GM06990 (cell line): ENCODE measurements around the gene COMP.

Source experiments
- DNase-seq: peaks from one replicate; pipeline ENCODE4 v3.0.0-alpha.2; 2011; ENCODE audit not compliant: insufficient read length; ENCODE audit errors: extremely low read depth
- H3K27me3 ChIP-seq: replicated peaks from 2 replicates; pipeline ENCODE4 v1.6.0; 2011; ENCODE audit warnings: low read length; ENCODE audit not compliant: control insufficient read depth, insufficient read depth
- H3K36me3 ChIP-seq: 2 replicates; pipeline ENCODE4 v1.5.1; 2011; ENCODE audit warnings: low read length; ENCODE audit not compliant: control insufficient read depth, insufficient read depth
- H3K4me3 ChIP-seq: replicated peaks from 2 replicates; pipeline ENCODE4 v1.5.1; 2011; ENCODE audit warnings: low read depth, mild to moderate bottlenecking, control low read depth, low read length
- TF ChIP-seq, protein P1 (sequence below): IDR thresholded peaks from 2 replicates; pipeline ENCODE4 v1.5.1; 2011; ENCODE audit warnings: low read length, control low read depth, mild to moderate bottlenecking, inconsistent platforms; ENCODE audit not compliant: insufficient read depth, poor library complexity, severe bottlenecking

COMP gene

DNA sequence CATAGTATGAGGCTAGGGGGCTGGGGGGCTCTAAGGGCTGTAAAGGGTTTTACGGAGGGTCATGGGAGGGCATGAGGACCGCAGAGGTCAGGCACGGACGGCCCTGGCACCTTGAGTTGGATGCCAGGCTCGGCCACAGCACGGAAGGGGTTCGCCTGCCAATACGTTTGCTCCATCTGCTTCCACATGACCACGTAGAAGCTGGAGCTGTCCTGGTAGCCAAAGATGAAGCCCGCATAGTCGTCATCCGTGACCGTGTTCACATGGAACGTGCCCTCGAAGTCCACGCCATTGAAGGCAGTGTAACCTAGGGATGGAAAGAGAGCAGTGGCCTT, 6.4 kb downstream of the COMP start:
- no peak overlapping the region for H3K4me3 ChIP-seq
- H3K36me3 ChIP-seq: no peaks in the 10 kb centered on the region
- TF ChIP-seq, protein P1, sequence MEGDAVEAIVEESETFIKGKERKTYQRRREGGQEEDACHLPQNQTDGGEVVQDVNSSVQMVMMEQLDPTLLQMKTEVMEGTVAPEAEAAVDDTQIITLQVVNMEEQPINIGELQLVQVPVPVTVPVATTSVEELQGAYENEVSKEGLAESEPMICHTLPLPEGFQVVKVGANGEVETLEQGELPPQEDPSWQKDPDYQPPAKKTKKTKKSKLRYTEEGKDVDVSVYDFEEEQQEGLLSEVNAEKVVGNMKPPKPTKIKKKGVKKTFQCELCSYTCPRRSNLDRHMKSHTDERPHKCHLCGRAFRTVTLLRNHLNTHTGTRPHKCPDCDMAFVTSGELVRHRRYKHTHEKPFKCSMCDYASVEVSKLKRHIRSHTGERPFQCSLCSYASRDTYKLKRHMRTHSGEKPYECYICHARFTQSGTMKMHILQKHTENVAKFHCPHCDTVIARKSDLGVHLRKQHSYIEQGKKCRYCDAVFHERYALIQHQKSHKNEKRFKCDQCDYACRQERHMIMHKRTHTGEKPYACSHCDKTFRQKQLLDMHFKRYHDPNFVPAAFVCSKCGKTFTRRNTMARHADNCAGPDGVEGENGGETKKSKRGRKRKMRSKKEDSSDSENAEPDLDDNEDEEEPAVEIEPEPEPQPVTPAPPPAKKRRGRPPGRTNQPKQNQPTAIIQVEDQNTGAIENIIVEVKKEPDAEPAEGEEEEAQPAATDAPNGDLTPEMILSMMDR: no peak
- no peak for DNase-seq
- H3K27me3 ChIP-seq: no peaks in the 10 kb centered on the region; the same call in 1 of the 2 replicates

- TF ChIP-seq, protein P1: no peak
- no peak for DNase-seq
- Histone ChIP-seq H3K36me3 (no peaks in the 10 kb centered on the region), H3K4me3 (no peak overlapping the region), H3K27me3 (no peaks in the 10 kb centered on the region; the same call in 1 of the 2 replicates)
Observed at GRCh38 chr19:18783958-18784785, 6.9 kb downstream of the COMP start.

DNA sequence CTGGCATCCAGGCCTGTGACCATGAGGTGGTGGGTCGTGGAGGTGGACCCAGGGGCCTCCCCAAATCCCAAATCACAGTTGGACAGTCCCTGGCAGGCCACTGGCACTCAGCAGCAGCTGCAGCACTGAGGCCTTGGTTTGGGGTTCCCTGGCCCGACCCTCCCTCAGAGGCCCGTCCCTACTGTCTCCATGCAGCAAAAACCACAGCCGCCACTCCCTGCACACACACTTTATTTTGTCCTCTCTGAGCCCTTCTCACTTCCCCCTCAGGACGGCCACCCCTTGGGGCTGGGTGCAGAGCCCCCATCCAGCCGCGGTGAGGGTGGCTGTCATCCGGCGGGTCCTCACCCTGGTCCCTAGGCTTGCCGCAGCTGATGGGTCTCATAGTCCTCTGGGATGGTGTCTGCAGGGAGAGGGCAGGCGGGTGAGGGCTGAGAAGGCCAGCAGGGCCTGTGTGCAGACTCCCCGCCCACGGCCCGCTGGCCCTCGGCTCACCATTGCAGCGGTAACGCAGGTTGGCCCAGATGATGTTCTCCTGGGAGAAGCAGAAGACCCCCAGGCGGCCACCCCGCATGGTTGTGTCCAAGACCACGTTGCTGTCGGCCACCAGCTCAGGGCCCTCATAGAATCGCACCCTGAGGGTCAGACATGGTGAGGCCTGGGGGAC, 8.4 kb downstream of the COMP start:
- H3K4me3 ChIP-seq: no peak overlapping the region
- H3K27me3 ChIP-seq: no peaks in the 10 kb centered on the region; the same call in 1 of the 2 replicates
- TF ChIP-seq, protein P1: no peak
- no peak for DNase-seq
- H3K36me3 ChIP-seq: no peaks in the 10 kb centered on the region

GRCh38 chr19:18781885-18782527, 9.1 kb downstream of the COMP start:
- no peak for DNase-seq
- TF ChIP-seq, protein P1: no peak
- H3K27me3 ChIP-seq: no peaks in the 10 kb centered on the region; the same call in 1 of the 2 replicates

GRCh38 chr19:18781047-18781600, 10.0 kb downstream of the COMP start:
- DNase-seq: no peak
- TF ChIP-seq, protein P1: no peak
- Histone ChIP-seq H3K4me3 (no peak overlapping the region), H3K36me3 (no peaks in the 10 kb centered on the region), H3K27me3 (no peaks in the 10 kb centered on the region; the same call in 1 of the 2 replicates)

More at GRCh38 chr19:18781885-18782527, 9.1 kb downstream of the COMP start:
- no peak overlapping the region for H3K4me3 ChIP-seq
- no peaks in the 10 kb centered on the region for H3K36me3 ChIP-seq
